HepG2 (cell line): ENCODE measurements around the gene PARK7. TPM values are rescaled to one million over a fixed set of nuclear protein-coding genes. Genes with fewer than 3 reads are reported as not detected.

Experiments used
- ARID5B ChIP-seq: IDR thresholded peaks from 2 replicates; pipeline ENCODE4 v1.4.0; 2020; ENCODE audit warnings: mild to moderate bottlenecking, missing genetic modification reagents
- ATF7 ChIP-seq, 2 experiments: fragments of 450-650 bp in 1 of 2; sonication (generic) in 1 of 2; formaldehyde crosslinking in 1 of 2; IDR thresholded peaks; 2 replicates each; pipeline versions ENCODE4 v1.4.0 to v1.6.1; 2016 to 2020; ENCODE audit warnings: antibody characterized with exemption in 1 of 2, mild to moderate bottlenecking in 1 of 2, missing genetic modification reagents in 1 of 2
- FOXP4 ChIP-seq: sonication (generic); formaldehyde crosslinking; IDR thresholded peaks from 2 replicates; pipeline ENCODE4 v1.4.0; 2020; ENCODE audit warnings: missing genetic modification reagents
- HMG20A ChIP-seq: IDR thresholded peaks from 2 replicates; pipeline ENCODE4 v1.6.1; 2016; ENCODE audit warnings: borderline replicate concordance
- HNRNPL ChIP-seq: fragments of 200-400 bp; formaldehyde crosslinking; IDR thresholded peaks from 2 replicates; pipeline ENCODE4 v1.6.1; 2017; ENCODE audit warnings: mild to moderate bottlenecking, low read depth, low read length
- MED1 ChIP-seq: sonication (generic); formaldehyde crosslinking; IDR thresholded peaks from 2 replicates; pipeline ENCODE4 v1.4.0; 2020; ENCODE audit warnings: missing genetic modification reagents
- MTA1 ChIP-seq: sonication (generic); formaldehyde crosslinking; IDR thresholded peaks from 2 replicates; pipeline ENCODE4 v1.4.0; 2020; ENCODE audit warnings: missing genetic modification reagents, mild to moderate bottlenecking, borderline replicate concordance
- MXD4 ChIP-seq: IDR thresholded peaks from 2 replicates; pipeline ENCODE4 v1.6.1; 2016; ENCODE audit warnings: mild to moderate bottlenecking, missing biosample characterization, missing genetic modification reagents
- NFYB ChIP-seq: sonication (generic); formaldehyde crosslinking; IDR thresholded peaks from 2 replicates; pipeline ENCODE4 v1.4.0; 2020; ENCODE audit warnings: missing genetic modification reagents
- PAF1 ChIP-seq: IDR thresholded peaks from 2 replicates; pipeline ENCODE4 v1.6.1; 2016; ENCODE audit warnings: missing genetic modification reagents, missing compliant biosample characterization
- RAD21 ChIP-seq: fragments of 450-650 bp; formaldehyde crosslinking; IDR thresholded peaks from 2 replicates; pipeline ENCODE4 v1.5.0; 2020; ENCODE audit warnings: mild to moderate bottlenecking
- SMC3 ChIP-seq: IDR thresholded peaks from 2 replicates; pipeline ENCODE4 v1.6.1; 2011; ENCODE audit warnings: low read length, improper control_type of control experiment
- SRSF4 ChIP-seq: fragments of 200-400 bp; formaldehyde crosslinking; IDR thresholded peaks from one replicate; pipeline ENCODE4 v1.6.1; 2018; ENCODE audit warnings: mild to moderate bottlenecking, low read depth, low read length, moderate library complexity; ENCODE audit not compliant: poor library complexity, severe bottlenecking
- SSRP1 ChIP-seq: IDR thresholded peaks from 2 replicates; pipeline ENCODE4 v1.6.1; 2016; ENCODE audit warnings: control low read depth
- TBX3 ChIP-seq: fragments of 450-650 bp; IDR thresholded peaks from 2 replicates; pipeline ENCODE4 v1.6.1; 2017; ENCODE audit warnings: antibody characterized with exemption, mild to moderate bottlenecking, inconsistent platforms, borderline replicate concordance
- TP53 ChIP-seq: sonication (generic); formaldehyde crosslinking; conservative IDR thresholded peaks from 2 replicates; pipeline ENCODE4 v1.4.0; 2020; ENCODE audit warnings: missing genetic modification reagents
- TRIM22 ChIP-seq: fragments of 450-650 bp; IDR thresholded peaks from 2 replicates; pipeline ENCODE4 v1.6.1; 2017
- ZBTB20 ChIP-seq: sonication (generic); formaldehyde crosslinking; IDR thresholded peaks from 2 replicates; pipeline ENCODE4 v1.8.1; 2023; ENCODE audit warnings: missing genetic modification reagents, low read depth, mild to moderate bottlenecking, borderline replicate concordance
- ZGPAT ChIP-seq: IDR thresholded peaks from 2 replicates; pipeline ENCODE4 v1.6.1; 2016; ENCODE audit warnings: mild to moderate bottlenecking
- ZNF546 ChIP-seq: sonication (generic); formaldehyde crosslinking; conservative IDR thresholded peaks from 2 replicates; pipeline ENCODE4 v1.8.1; 2023; ENCODE audit warnings: mild to moderate bottlenecking, missing genetic modification reagents
- ZNF775 ChIP-seq: sonication (generic); formaldehyde crosslinking; IDR thresholded peaks from 2 replicates; pipeline ENCODE4 v1.4.0; 2020; ENCODE audit warnings: missing genetic modification reagents, mild to moderate bottlenecking, moderate library complexity, borderline replicate concordance
- polyA plus RNA-seq, 8 experiments: library from polyadenylated mRNA; depleted of rRNA in 3 of 8; stranded (reverse) in 7 of 8; unstranded in 1 of 8; fragments of >200 nt; fragmentation: Illumina TruSeq in 4 of 8; extraction: Trizol in 4 of 8; gene quantifications; 2 replicates each; pipeline versions ENCODE4 v1.2.1 to v1.2.3, GENCODE V29; 2011 to 2016; ENCODE audit warnings: low read depth in 4 of 8, missing spikeins in 1 of 8, mixed read lengths in 1 of 8; ENCODE audit not compliant: insufficient read depth in 1 of 8
- total RNA-seq, 5 experiments: library from RNA; depleted of rRNA; stranded (reverse); fragments of >200 nt; fragmentation: Illumina TruSeq; extraction: Trizol; gene quantifications; 2 replicates each; pipeline ENCODE4 v1.2.3, GENCODE V29; 2016; ENCODE audit warnings: low read depth in 1 of 5

Gene PARK7
- total and polyA plus RNA-seq, 2 of the 13 experiments (the other 11 are each of a cell fraction or from before 2014, with no cell fraction given): 212 to 296 TPM

GRCh38 chr1:8015036-8015808, 53.7 kb downstream of the PARK7 start (continued):
- TF ChIP-seq ZGPAT (CRISPR knock-in tag): peak; percentile 21; the same call in 1 of the 2 replicates
- TF ChIP-seq MED1 (CRISPR knock-in tag): peak; percentile 3; the same call in 1 of the 2 replicates
- no peak for TF ChIP-seq NFYB (CRISPR knock-in tag)
- TF ChIP-seq TRIM22: no peak
- TF ChIP-seq HNRNPL: 0 out of 2 replicates have a peak, but pooled peaks have one; percentile 40
- TF ChIP-seq SRSF4: peak; percentile 61
- TF ChIP-seq PAF1 (CRISPR knock-in tag): no peak; the same call in 1 of the 2 replicates
- TF ChIP-seq FOXP4 (CRISPR knock-in tag): no peak
- no peak for TF ChIP-seq TP53 (CRISPR knock-in tag)
- peak; percentile 6; the same call in 1 of the 2 replicates for TF ChIP-seq ARID5B (CRISPR knock-in tag)
- no peak for TF ChIP-seq TBX3
- peak; percentile 63; the same call in 1 of the 2 replicates for TF ChIP-seq SSRP1 (CRISPR knock-in tag)
- TF ChIP-seq ZBTB20 (CRISPR knock-in tag): no peak
- peak; percentile 66 for TF ChIP-seq SMC3
- peak; percentile 54; the same call in 1 of the 2 replicates for TF ChIP-seq RAD21
- no peak for TF ChIP-seq ZNF546 (CRISPR knock-in tag)
- TF ChIP-seq HMG20A (CRISPR knock-in tag): no peak
- TF ChIP-seq ATF7 (IDR thresholded peaks at IDR 0.05): no peak
- TF ChIP-seq ATF7 (CRISPR knock-in tag; IDR thresholded peaks at IDR 0.05): no peak
- TF ChIP-seq MTA1: no peak
- TF ChIP-seq MXD4 (CRISPR knock-in tag): no peak
- TF ChIP-seq ZNF775 (CRISPR knock-in tag): no peak
